WTC11 (cell line): Measurements from ENCODE around the gene CSKMT. TPM values are rescaled to one million over a fixed set of nuclear protein-coding genes. Genes with fewer than 3 reads are reported as not detected.

Source experiments
- ATAC-seq: fragments of 200-7000 bp; cut with Tn5 transposase; 2 replicates; pipeline ENCODE4 v1.10.0; 2021; ENCODE audit warnings: mild to moderate bottlenecking, moderate library complexity
- CTCF ChIA-PET: fragments of 300-600 bp; sonication (Branson Sonifier 250); formaldehyde crosslinking; loops from one replicate; lab custom pipeline; 2021; ENCODE audit warnings: antibody characterized with exemption; lab: Charles Lee
- POLR2A ChIA-PET: fragments of 350-600 bp; sonication (Branson Sonifier 250); formaldehyde crosslinking; loops from one replicate; lab custom pipeline; 2021; ENCODE audit warnings: antibody characterized with exemption; lab: Charles Lee
- DNase-seq: peaks from one replicate; pipeline ENCODE4 v3.0.0; 2021; ENCODE audit warnings: low spot score
- H3K27ac Mint-ChIP-seq: 2 replicates; pipeline ENCODE4 v1.8.0; 2021; ENCODE audit warnings: mixed read lengths
- H3K27me3 Mint-ChIP-seq: 2 replicates; pipeline ENCODE4 v1.8.0; 2021; ENCODE audit warnings: low read depth, mild to moderate bottlenecking, moderate library complexity, mixed read lengths
- H3K36me3 Mint-ChIP-seq: 2 replicates; pipeline ENCODE4 v1.8.0; 2021; ENCODE audit warnings: mixed read lengths
- H3K4me1 Mint-ChIP-seq: 2 replicates; pipeline ENCODE4 v1.8.0; 2022; ENCODE audit warnings: mixed read lengths
- H3K4me3 Mint-ChIP-seq: 2 replicates; pipeline ENCODE4 v1.8.0; 2021; ENCODE audit warnings: mild to moderate bottlenecking, moderate library complexity, mixed read lengths
- H3K9me3 Mint-ChIP-seq: 2 replicates; pipeline ENCODE4 v1.8.0; 2021; ENCODE audit warnings: mixed read lengths
- CBFB ChIP-seq: sonication (generic); formaldehyde crosslinking; IDR thresholded peaks from 2 replicates; pipeline ENCODE4 v1.8.1; 2022; ENCODE audit warnings: mild to moderate bottlenecking, low read depth, missing genetic modification reagents
- FOXK1 ChIP-seq: sonication (generic); formaldehyde crosslinking; IDR thresholded peaks from 2 replicates; pipeline ENCODE4 v1.8.0; 2022; ENCODE audit warnings: mild to moderate bottlenecking, moderate library complexity, missing genetic modification reagents
- RORB ChIP-seq: fragments of 250-450 bp; sonication (Bioruptor Pico); IDR thresholded peaks from 2 replicates; pipeline ENCODE4 v1.9.0; 2021; ENCODE audit warnings: mild to moderate bottlenecking
- SOX15 ChIP-seq: fragments of 250-450 bp; sonication (Bioruptor Pico); IDR thresholded peaks from 2 replicates; pipeline ENCODE4 v1.9.0; 2021; ENCODE audit warnings: mild to moderate bottlenecking
- TCF7 ChIP-seq: sonication (generic); formaldehyde crosslinking; IDR thresholded peaks from 2 replicates; pipeline ENCODE4 v1.8.0; 2022; ENCODE audit warnings: mild to moderate bottlenecking, low read depth, missing genetic modification reagents, moderate library complexity
- total RNA-seq: library from RNA; stranded (reverse); gene quantifications from 3 replicates; pipeline ENCODE4 v1.2.3, GENCODE V29; 2021
- TF ChIP-seq, protein P1 (sequence below): sonication (generic); formaldehyde crosslinking; IDR thresholded peaks from 2 replicates; pipeline ENCODE4 v1.8.1; 2023; ENCODE audit warnings: mild to moderate bottlenecking, missing genetic modification reagents, borderline replicate concordance
- TF ChIP-seq, protein P2 (sequence below): sonication (generic); formaldehyde crosslinking; IDR thresholded peaks from 2 replicates; pipeline ENCODE4 v1.8.0; 2022; ENCODE audit warnings: mild to moderate bottlenecking, missing genetic modification reagents
- TF ChIP-seq, protein P3 (sequence below): sonication (generic); formaldehyde crosslinking; IDR thresholded peaks from 2 replicates; pipeline ENCODE4 v1.8.0; 2022; ENCODE audit warnings: mild to moderate bottlenecking, missing genetic modification reagents
- TF ChIP-seq, protein P4 (sequence below): sonication (generic); formaldehyde crosslinking; IDR thresholded peaks from 2 replicates; pipeline ENCODE4 v1.8.0; 2022; ENCODE audit warnings: mild to moderate bottlenecking, missing genetic modification reagents
- TF ChIP-seq, protein P5 (sequence below): fragments of 250-450 bp; sonication (Bioruptor Pico); IDR thresholded peaks from 2 replicates; pipeline ENCODE4 v2.1.2; 2022; ENCODE audit warnings: mild to moderate bottlenecking, moderate library complexity
- TF ChIP-seq, protein P6 (sequence below): sonication (generic); formaldehyde crosslinking; IDR thresholded peaks from 2 replicates; pipeline ENCODE4 v1.8.0; 2022; ENCODE audit warnings: mild to moderate bottlenecking, missing genetic modification reagents
- TF ChIP-seq, protein P7 (sequence below): sonication (generic); formaldehyde crosslinking; IDR thresholded peaks from 2 replicates; pipeline ENCODE4 v1.8.1; 2023; ENCODE audit warnings: mild to moderate bottlenecking, missing genetic modification reagents, moderate library complexity
- TF ChIP-seq, protein P8 (sequence below): sonication (generic); formaldehyde crosslinking; IDR thresholded peaks from 2 replicates; pipeline ENCODE4 v1.8.1; 2023; ENCODE audit warnings: mild to moderate bottlenecking, missing genetic modification reagents

Gene CSKMT
- total RNA-seq, 1 experiment from 2014 or later = 75.6 TPM

DNA sequence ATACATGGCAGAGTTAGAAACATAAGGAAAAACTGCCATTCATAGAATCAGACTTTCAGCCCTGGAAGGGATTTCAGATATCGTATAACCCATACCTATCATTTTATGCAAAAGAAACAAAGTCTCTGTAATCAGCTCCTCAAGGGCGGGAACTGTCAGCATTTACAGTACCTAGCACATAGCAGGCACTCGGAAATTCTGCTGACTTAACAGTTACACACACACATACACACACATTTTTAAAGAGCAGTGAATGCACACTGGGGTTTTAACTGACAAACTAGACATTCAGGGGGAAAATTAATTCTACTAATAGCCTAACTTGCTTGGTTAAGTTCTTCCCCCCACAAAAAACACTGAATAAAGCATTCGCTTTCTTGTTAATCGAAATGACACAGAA is 51.1 kb downstream of the CSKMT start:
- Mint-ChIP-seq H3K9me3 (no peaks in the 10 kb centered on the region), H3K36me3 (peaks cover 87% of the 10 kb centered on the region), H3K4me3 (no peak overlapping the region), H3K27me3 (no peaks in the 10 kb centered on the region), H3K27ac (peak overlapping the region; percentile 37; the same call in 1 of the 2 replicates), H3K4me1 (peaks cover 24% of the 10 kb centered on the region)
- ChIA-PET POLR2A (no interaction called here), CTCF (interaction anchor here (1.3 to 4.1 kb wide), 3 partner anchors 9 to 70 kb away, joined by 3 to 14 read pairs (median 6); partner anchors contain the start of genes BSCL2, GNG3 and TAF6L)
- DNase-seq (no peak), ATAC-seq (no peak)
- TF ChIP-seq, protein P1, sequence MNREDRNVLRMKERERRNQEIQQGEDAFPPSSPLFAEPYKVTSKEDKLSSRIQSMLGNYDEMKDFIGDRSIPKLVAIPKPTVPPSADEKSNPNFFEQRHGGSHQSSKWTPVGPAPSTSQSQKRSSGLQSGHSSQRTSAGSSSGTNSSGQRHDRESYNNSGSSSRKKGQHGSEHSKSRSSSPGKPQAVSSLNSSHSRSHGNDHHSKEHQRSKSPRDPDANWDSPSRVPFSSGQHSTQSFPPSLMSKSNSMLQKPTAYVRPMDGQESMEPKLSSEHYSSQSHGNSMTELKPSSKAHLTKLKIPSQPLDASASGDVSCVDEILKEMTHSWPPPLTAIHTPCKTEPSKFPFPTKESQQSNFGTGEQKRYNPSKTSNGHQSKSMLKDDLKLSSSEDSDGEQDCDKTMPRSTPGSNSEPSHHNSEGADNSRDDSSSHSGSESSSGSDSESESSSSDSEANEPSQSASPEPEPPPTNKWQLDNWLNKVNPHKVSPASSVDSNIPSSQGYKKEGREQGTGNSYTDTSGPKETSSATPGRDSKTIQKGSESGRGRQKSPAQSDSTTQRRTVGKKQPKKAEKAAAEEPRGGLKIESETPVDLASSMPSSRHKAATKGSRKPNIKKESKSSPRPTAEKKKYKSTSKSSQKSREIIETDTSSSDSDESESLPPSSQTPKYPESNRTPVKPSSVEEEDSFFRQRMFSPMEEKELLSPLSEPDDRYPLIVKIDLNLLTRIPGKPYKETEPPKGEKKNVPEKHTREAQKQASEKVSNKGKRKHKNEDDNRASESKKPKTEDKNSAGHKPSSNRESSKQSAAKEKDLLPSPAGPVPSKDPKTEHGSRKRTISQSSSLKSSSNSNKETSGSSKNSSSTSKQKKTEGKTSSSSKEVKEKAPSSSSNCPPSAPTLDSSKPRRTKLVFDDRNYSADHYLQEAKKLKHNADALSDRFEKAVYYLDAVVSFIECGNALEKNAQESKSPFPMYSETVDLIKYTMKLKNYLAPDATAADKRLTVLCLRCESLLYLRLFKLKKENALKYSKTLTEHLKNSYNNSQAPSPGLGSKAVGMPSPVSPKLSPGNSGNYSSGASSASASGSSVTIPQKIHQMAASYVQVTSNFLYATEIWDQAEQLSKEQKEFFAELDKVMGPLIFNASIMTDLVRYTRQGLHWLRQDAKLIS = no peak
- TF ChIP-seq TCF7 (CRISPR knock-in tag) = no peak
- no peak for TF ChIP-seq FOXK1
- TF ChIP-seq RORB (CRISPR knock-in tag) = no peak
- no peak for TF ChIP-seq CBFB (CRISPR knock-in tag)
- TF ChIP-seq, protein P2, sequence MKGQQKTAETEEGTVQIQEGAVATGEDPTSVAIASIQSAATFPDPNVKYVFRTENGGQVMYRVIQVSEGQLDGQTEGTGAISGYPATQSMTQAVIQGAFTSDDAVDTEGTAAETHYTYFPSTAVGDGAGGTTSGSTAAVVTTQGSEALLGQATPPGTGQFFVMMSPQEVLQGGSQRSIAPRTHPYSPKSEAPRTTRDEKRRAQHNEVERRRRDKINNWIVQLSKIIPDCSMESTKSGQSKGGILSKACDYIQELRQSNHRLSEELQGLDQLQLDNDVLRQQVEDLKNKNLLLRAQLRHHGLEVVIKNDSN (CRISPR knock-in tag) = no peak
- TF ChIP-seq, protein P3, sequence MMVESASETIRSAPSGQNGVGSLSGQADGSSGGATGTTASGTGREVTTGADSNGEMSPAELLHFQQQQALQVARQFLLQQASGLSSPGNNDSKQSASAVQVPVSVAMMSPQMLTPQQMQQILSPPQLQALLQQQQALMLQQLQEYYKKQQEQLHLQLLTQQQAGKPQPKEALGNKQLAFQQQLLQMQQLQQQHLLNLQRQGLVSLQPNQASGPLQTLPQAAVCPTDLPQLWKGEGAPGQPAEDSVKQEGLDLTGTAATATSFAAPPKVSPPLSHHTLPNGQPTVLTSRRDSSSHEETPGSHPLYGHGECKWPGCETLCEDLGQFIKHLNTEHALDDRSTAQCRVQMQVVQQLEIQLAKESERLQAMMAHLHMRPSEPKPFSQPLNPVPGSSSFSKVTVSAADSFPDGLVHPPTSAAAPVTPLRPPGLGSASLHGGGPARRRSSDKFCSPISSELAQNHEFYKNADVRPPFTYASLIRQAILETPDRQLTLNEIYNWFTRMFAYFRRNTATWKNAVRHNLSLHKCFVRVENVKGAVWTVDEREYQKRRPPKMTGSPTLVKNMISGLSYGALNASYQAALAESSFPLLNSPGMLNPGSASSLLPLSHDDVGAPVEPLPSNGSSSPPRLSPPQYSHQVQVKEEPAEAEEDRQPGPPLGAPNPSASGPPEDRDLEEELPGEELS = no peak
- TF ChIP-seq, protein P4, sequence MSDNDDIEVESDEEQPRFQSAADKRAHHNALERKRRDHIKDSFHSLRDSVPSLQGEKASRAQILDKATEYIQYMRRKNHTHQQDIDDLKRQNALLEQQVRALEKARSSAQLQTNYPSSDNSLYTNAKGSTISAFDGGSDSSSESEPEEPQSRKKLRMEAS (CRISPR knock-in tag) = no peak
- TF ChIP-seq, protein P5, sequence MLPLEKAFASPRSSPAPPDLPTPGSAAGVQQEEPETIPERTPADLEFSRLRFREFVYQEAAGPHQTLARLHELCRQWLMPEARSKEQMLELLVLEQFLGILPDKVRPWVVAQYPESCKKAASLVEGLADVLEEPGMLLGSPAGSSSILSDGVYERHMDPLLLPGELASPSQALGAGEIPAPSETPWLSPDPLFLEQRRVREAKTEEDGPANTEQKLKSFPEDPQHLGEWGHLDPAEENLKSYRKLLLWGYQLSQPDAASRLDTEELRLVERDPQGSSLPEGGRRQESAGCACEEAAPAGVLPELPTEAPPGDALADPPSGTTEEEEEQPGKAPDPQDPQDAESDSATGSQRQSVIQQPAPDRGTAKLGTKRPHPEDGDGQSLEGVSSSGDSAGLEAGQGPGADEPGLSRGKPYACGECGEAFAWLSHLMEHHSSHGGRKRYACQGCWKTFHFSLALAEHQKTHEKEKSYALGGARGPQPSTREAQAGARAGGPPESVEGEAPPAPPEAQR (CRISPR knock-in tag) = no peak
- TF ChIP-seq SOX15 (CRISPR knock-in tag) = no peak
- TF ChIP-seq, protein P6, sequence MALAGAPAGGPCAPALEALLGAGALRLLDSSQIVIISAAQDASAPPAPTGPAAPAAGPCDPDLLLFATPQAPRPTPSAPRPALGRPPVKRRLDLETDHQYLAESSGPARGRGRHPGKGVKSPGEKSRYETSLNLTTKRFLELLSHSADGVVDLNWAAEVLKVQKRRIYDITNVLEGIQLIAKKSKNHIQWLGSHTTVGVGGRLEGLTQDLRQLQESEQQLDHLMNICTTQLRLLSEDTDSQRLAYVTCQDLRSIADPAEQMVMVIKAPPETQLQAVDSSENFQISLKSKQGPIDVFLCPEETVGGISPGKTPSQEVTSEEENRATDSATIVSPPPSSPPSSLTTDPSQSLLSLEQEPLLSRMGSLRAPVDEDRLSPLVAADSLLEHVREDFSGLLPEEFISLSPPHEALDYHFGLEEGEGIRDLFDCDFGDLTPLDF (CRISPR knock-in tag) = no peak
- TF ChIP-seq, protein P7, sequence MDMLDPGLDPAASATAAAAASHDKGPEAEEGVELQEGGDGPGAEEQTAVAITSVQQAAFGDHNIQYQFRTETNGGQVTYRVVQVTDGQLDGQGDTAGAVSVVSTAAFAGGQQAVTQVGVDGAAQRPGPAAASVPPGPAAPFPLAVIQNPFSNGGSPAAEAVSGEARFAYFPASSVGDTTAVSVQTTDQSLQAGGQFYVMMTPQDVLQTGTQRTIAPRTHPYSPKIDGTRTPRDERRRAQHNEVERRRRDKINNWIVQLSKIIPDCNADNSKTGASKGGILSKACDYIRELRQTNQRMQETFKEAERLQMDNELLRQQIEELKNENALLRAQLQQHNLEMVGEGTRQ (CRISPR knock-in tag) = no peak
- TF ChIP-seq, protein P8, sequence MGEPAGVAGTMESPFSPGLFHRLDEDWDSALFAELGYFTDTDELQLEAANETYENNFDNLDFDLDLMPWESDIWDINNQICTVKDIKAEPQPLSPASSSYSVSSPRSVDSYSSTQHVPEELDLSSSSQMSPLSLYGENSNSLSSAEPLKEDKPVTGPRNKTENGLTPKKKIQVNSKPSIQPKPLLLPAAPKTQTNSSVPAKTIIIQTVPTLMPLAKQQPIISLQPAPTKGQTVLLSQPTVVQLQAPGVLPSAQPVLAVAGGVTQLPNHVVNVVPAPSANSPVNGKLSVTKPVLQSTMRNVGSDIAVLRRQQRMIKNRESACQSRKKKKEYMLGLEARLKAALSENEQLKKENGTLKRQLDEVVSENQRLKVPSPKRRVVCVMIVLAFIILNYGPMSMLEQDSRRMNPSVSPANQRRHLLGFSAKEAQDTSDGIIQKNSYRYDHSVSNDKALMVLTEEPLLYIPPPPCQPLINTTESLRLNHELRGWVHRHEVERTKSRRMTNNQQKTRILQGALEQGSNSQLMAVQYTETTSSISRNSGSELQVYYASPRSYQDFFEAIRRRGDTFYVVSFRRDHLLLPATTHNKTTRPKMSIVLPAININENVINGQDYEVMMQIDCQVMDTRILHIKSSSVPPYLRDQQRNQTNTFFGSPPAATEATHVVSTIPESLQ (CRISPR knock-in tag) = no peak
